ENCODE data around the gene SLC39A11. TPM values are rescaled to one million over a fixed set of nuclear protein-coding genes. Genes with fewer than 3 reads are reported as not detected.
A peak's percentile ranks its signal among the peaks of the same experiment; 100 is the strongest.
"Not testable (repeated sequence)": the region's sequence is repeated elsewhere in the genome, so short reads cannot be mapped to it uniquely, and the experiment has no call there.

The SLC39A11 gene
- total RNA-seq, 1 donor from 2014 or later = 9.4 TPM

DNA sequence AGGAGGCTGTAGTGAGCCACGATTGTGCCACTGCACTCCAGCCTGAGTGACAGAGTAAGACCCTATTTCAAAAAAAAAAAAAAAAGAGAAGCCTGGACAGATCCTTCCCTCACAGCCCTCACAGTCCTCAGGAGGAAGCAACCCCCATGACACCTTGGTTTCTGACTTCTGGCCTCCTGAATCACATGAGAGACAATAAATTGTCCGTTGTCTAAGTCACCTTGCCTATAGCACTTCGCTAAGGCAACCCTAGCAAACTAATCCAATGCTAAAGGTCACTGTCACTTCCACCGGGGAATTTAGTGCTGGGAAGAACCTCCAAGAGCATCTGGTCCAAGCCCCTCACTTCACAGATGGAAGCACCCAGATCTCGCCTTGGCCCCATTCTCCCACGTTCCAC lies 18.9 kb upstream of the SLC39A11 start:
- DNase-seq (ENCODE audit: low read depth) = no peak

DNA sequence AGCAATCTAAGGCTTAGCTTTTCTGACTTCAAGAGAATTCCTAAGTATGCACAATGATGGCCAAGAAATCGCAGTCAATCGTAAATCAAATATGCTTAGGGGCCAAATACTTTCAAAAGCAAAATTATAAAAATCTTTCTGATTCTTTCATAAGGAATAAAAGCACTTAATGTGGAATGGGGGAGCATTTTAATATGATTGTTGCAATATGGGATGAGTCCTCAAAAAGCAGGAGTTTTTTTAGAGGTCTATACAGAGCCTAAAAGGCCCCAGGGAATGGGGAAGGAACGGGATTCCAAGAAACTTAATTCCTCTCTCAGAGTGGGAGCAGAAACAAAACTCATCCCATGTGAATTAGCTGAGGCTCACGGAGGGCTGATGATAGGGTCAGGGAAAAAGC lies 14.7 kb upstream of the SLC39A11 start:
- no peak for DNase-seq (ENCODE audit: low read depth)

DNA sequence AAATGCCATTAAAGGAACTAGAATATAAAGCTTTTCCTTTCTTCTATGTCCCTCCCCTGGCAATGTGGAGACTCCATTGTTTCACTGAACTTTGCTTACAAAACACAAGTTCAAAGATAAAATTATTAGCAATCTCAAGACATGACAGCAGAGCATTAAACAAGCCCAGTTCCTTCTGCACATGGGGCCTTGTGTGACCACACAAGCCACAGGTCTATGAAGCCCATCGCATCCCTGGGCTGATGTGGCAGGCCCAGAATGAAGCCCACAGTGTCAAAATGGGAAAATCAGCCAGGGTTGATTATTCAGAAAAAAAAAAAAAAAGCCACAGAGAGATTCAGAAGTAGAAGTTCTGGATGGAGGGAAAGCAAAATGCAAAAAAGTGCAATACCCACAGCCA lies 12.9 kb upstream of the SLC39A11 start:
- no peak for DNase-seq (ENCODE audit: low read depth)

DNA sequence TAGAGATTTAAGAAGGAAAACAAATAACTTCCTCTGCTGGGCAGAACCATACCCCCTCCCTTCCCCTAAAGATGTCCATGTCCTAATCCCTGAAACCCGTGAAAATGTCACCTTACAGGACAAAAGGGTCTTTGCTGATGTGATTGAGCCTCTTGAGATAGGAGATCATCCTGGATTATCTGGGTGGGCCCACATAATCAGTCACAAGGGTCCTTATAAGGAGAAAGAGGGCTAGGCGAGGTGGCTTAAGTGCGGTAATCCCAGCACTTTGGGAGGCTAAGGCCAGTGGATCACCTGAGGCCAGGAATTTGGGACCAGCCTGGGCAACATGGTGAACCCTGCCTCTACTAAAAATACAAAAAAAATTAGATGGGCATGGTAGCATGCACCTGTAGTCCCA lies 12.0 kb upstream of the SLC39A11 start:
- no peak for DNase-seq (ENCODE audit: low read depth)

DNA sequence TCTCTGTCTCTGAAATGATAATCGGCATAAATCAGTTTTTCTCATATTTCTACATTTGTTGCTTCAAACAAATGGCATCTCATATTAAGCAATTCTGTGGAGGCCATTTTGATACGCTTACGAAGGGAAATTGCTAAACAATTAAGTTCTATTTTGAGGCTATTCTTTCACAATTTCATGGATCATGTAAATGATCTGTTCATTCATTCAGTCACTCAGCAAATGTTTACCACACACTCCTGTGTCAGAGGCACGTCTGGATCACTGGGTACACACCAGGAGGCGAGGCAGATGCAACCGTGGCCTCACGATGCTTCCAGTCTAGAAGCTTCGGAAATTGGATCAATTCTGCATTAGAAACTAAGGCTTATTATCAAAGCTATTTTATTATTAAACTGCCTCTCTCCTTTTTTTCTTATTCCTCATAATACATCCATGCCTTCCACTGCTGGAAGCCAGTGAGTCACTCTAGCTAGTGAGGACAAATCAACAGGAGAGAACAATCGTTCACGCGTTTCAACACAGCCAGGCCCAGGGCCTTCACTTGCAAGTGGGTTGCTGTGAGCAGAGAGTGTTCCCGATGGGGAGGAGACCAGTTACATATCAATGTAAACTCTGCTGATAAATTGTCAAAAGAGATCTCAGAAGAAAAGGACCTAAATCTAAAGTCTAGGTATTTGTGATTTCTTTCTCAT lies 11.3 kb upstream of the SLC39A11 start:
- no peak for DNase-seq (ENCODE audit: low read depth)

DNA sequence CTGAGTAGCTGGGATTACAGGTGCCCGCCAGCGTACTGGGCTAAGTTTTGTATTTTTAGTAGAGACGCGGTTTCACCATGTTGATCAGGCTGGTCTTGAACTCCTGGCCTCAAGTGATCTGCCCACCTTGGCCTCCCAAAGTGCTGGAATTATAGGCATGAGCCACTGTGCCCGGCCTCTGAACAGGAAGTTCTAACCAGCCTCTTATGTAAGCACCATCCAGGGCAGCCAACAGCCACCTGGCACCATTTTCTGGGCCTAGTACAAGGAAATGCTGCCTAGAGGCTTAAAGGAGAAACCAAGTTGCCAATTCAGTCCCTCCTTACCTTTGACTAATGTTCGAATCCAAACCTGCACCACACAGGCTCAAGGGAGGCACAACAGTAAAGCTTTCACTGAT lies 8.5 kb upstream of the SLC39A11 start:
- DNase-seq (ENCODE audit: low read depth) = no peak

DNA sequence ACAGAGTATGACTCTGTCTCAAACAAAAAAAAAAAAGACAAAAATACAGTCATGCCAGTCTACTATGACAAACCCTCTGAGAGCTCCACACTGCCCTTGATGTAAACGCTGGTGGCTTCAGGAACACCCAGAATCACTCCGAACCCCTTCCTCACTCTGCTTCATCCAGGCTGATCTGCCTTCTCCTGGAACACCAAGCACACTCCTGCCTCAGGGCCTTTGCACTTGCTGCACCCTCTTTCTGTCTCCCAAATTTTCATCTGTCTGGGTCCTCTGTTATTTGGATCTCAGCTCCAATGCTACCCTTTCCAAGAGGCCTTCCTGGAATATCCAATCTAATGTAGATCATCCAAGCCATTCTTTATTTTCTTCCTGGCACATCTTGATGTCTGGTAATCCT lies 7.9 kb upstream of the SLC39A11 start:
- DNase-seq (ENCODE audit: low read depth) = no peak

DNA sequence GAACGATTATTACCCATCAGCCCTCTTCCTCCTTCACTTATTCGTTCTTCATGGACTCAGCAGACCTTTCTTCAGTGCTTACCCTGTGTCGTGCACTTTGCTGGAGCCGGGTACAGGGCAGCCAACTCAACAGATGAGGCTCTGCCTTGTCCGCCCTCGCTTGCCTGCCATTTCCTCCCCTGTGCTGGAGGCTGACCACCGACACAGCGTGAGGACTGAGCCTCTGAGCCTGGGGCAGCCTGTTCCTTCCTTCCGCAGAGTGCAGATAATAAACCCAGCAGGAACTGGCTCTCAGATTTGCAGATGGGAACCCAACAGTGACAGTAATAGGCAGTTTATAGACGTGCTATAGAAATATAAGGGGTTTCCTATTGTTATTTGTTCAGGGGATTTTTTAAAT lies 7.0 kb upstream of the SLC39A11 start:
- DNase-seq (ENCODE audit: low read depth) = no peak

DNA sequence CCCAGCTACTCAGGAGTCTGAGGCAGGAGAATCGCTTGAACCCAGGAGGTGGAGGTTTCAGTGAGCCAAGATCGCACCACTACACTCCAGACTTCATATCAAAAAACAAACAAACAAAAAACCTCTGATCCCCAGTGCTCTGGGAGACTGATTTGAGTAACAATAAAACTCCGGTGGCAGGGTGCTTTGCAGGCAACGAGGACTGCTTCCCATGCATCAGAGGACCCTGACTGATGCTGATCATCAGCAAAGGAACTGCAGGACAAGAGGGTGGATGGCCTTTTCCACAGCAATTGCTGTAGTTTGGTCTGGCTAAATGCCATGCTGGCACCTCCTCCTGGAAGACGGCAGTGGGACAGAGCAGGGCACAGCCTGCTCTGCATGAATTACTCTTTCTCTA lies 6.4 kb upstream of the SLC39A11 start:
- no peak for DNase-seq (ENCODE audit: low read depth)

DNA sequence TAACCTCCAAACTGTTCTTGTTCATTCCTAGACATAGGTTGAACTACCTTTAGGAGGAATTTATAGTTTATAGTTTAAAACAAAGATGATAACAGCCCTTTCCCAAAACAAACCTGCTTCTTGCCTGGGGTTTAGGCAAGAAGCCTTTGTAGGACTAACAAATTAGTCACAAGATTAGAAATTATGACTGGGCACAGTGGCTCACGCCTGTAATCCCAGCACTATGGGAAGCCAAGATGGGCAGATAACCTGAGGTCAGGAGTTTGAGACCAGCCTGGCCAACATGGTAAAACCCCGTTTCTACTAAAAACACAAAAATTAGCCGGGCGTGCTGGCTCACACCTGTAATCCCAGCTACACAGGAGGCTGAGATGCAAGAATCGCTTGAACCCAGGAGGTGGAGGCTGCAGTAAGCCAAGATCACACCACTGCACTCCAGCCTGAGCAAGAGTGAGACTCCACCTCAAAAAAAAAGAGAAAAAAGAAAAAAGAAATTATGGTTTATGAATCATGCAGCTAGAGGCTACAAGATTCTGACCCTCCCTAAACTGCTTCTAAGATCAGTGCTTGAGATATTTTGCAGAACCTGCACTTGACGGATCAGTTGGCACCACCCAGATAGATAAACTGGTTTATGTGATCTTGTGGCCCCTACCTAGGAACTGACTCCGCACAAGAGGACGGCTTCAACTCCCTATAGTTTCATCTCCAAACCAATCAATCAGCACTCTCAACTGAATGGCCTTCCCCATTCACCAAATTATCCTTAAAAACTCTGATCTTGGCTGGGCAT lies 5.7 kb upstream of the SLC39A11 start:
- DNase-seq (ENCODE audit: low read depth) = not testable (repeated sequence)

DNA sequence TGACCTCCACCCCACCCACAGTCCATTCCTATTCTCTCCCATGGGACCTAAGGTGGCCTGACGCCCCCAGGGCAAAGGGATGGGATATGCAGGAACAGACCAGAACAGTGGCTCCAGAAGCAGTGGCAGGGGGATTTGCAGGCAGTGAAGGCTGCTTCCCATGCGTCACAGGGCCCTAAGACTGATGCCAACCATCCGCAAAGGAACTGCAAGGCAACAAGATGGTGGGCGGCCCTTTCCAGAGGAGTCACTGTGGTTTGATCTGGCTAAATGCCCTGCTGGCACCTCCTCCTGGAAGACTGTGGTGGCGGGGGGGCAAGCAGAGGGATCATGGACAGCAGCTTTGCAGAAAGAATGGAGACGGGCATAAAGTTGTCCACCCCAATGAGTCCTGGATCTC lies 4.4 kb upstream of the SLC39A11 start:
- DNase-seq (ENCODE audit: low read depth) = peak; percentile 62

DNA sequence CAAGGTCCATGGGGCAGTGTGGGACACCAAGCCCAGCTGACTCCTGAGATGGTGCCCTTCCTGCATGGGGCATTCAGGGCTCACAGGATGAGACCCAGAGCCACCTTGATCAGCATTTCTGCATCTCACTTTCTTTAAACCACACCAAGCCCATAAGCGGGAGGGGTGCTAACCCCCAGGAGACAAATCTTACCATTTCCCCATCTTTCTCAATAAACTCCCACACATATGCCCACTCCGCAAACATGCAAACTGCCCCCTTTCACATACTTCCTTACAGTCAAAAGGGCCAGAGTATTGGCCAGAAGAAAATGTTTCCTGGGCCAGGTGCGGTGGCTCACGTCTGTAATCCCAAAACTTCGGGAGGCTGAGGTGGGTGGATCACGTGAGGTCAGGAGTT lies 3.7 kb upstream of the SLC39A11 start:
- no peak for DNase-seq (ENCODE audit: low read depth)

DNA sequence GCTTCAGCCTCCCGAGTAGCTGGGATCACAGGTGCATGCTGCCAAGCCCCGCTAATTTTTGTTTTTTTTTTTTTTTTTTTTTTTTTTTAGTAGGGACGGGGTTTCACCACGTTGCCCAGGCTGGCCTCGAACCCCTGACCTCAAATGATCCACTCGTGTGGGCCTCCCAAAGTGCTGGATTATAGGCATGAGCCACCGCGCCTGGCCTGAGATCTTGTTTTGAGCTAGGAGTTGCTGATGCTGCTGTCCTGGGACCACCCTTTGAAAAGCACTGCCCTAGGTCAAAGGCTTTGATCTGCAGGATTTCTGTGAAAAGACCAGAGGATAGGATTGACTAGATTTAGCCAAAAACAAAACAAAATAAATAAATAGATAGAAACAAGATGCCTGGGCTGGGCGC lies 798 bp upstream of the SLC39A11 start:
- no peak for DNase-seq (ENCODE audit: low read depth)

DNA sequence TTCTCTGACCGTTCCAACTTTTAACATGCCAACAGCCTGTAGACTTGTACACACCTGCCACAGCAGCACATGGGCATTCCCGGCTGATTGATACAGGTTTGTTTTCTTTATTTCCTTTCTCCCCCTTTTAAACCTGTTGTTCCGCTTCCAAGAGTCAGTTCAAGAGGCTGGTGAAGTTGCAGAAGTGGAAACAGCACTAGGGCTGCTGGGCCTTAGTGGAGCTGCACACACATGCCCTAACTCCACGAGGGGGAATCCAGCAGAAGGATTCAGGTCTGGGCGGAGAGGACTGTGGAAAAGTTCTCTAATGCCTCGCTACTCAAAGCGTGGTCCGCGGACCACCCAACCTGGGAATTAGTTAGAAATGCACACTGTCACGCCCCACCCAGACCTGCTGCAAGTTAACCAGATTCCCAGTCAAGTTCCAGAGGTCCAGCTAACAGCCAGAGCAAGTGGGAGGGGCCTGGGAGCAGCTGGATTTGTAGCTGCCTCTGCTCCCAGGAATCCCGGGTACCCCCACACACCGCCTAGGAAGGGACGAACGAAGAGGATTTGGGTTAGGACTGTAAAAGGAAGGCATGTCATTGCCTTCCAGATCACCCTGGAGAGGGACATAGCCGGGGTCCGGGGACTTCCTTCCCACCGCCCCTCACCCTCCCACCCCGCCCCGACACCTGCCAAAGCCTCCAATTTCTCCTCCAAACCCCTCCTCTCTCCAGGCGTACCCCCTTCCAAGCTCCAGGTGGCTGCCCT lies 542 bp downstream of the SLC39A11 start:
- peak; percentile 55 for DNase-seq (ENCODE audit: low read depth)

DNA sequence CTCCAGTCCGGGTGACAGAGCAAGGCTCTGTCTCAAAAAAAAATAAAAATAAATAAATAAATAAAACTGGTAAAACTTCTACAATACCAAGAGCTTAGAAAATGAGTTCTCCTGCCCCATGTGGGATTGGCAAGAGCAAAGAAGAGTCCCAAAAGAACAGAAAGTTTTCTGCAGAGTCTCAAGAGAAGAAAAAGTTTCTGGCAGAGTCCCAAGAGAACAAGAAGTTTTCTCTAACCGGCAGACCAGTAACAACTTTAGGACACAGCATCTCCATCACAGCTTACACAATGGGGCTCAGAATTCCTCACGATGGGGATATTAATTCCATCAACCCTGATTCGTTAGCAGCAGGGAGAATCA lies 1.1 kb downstream of the SLC39A11 start:
- DNase-seq (ENCODE audit: low read depth) = no peak

DNA sequence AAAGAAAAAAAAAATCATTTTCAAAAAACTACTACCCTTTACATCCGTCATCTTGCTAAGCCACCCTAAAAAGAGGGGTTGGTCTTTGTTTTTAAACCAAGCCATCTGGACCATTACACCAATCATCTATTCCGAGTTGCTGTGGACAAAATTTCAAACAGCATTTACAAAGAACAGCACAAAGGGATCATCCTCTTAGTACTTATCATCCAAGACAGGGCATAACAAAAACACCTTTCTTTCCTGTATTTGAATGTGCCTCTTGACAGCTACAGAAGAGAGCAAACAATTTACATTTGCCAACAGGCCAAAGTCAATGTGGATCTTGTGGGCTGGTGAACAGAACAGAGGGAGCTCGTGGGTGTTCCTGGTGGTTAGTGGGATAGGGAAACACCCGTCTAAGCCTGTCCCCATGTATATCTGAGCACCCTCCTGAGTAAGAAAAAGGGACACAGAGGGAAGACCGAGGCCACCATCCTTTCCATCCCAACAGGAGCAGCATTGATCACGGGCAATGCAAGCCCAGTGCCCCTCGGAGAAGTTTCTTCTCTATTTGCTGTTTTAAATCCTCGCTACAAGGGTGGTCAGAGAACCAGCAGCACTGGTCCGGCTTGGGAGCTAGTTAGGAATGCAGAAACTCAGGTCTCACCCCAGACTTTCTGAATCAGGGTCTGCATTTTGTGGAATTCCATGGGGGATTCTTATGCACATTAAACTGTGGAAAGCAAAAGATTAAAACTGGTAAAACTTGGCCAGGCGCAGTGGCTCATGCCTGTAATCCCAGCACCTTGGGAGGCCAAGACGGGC lies 1.9 kb downstream of the SLC39A11 start:
- no peak for DNase-seq (ENCODE audit: low read depth)

DNA sequence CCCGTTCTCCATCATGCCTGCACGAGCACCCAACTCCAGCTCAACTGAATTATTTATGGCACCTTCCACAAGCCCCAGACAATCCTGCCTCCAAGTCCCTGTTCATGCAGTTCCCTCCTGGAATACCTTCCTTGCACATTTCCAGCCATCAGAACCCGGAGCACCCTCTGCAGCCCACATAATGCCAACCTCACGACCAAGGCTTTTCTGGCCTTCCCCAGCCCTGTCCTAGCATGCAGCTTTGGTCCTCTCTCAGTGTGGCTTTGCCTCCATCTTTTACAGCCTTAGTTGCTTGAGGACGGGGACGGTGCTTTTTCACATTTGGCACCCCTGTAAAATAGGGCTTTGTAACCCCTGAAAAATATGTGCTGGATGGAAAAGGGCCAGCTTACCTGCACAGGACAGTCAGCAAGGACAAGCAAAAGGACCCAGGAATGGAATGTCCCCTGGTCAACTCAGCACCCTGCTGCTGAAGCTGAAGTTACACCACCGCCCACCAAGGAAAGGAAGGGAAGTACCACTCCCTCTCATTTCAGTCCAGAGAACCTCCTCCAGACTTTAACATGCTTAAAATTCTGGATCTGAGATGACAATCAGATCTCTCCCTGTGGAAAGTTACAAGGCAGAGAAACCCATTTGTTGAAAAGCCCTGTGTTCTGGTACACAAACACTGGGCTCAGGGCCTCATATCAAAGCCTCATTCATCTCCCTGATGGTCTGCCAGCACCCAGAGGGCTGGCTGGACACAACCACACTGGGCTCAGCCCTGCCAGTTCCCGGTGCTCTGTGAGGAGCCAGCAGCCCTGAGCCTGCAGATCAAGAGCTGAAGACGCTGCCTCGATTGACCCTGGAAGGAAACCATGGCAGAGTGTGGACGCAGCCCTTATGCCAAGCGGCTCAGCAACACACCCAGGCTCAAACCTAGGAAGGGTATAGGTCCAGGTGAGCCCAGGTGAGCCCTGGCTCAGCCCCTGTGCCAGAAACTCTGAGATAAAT lies 2.9 kb downstream of the SLC39A11 start:
- no peak for DNase-seq (ENCODE audit: low read depth)

DNA sequence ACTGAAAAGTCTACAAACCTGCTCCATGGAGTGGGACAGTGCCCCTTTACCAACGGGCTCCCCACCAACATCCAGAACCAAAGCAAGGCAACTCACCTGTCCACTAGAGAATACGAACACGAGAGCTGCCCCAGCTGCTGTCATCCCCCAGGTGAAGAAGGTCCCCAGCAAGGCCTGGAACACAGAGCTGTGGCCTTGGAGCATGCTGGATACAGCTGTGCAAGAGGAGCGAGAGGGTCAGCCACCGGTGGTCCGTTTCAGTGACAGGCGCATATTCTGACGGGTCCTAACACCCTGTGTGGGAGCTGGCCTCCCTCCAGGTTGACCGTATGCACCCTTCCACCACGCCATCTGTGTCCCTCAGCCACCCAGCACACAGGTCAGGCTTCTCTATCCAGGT lies 3.9 kb downstream of the SLC39A11 start:
- no peak for DNase-seq (ENCODE audit: low read depth)

DNA sequence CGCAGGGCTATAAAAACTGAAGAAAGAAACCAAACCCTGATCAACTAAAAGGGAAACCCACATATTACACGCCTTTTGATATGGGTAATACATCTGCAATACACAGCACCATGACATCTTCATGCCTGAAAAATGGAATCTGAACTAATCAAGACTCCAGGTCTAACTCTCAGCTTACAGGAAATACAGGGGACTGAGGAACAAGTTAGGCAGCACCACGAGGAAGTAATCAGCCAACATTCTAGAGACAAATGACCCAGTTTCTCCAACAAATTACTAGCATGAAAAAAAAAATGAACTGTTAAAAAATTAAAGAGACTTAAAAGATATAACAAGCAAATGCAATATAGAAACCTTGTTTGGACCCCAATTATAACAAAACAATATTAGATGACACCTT lies 9.1 kb downstream of the SLC39A11 start:
- DNase-seq (ENCODE audit: low read depth) = no peak

DNA sequence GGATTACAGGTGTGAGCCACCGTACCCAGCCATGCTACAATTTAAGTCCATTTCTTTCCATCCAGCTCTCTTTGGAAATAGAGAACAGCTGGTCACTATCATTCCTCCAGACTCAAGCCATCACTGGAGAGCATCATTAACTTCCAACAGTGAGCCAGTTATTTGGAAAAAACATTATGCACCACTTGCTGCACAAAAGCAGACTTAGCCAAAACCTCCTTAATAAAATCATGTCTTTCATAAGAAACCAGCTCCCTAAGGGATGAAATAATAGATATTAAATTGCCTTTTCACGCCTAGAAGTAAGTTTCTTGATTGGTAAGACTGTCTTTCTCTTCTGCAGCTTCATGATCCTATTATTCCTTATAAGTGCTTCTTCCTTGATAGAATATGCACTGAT lies 17.9 kb downstream of the SLC39A11 start:
- no peak for DNase-seq (ENCODE audit: low read depth)
